OCI-LY1 (cell line): ENCODE data around the gene KAT14.

Source experiments
- CTCF ChIP-seq: fragments of 200-600 bp; sonication (generic), shearing (Covaris generic); IDR thresholded peaks from 2 replicates; pipeline ENCODE4 v1.5.1; 2017; ENCODE audit warnings: mild to moderate bottlenecking, antibody characterized with exemption, low read length, moderate library complexity, mixed read lengths
- EZH2 ChIP-seq: fragments of 200-600 bp; sonication (generic), shearing (Covaris generic); IDR thresholded peaks from 2 replicates; pipeline ENCODE4 v1.8.0; 2017; ENCODE audit warnings: borderline replicate concordance, mixed run types, mild to moderate bottlenecking, antibody characterized with exemption, low read length, moderate library complexity, mixed read lengths

DNA sequence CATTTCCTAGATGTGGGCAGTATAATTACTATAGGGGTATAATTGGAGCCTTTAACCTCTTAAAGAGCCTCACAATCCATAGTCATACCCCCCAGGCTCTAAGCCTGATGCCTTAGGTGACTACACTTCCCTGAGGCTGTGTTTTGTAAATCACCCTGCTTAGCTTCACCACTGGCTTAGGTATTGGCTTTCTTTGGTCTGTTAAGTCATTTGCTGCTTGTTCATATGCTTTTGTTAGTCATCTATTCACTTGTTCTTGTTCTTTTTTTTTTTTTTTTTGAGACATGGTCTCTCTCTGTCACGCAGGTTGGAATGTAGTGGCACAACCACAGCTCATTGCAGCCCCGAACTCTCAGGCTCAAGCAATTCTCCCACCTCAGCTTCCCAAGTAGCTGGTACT lies 26.7 kb downstream of the KAT14 start:
- TF ChIP-seq CTCF (no peak), EZH2 (no peak)
